Ascending aorta (tissue), 2 donors: ENCODE measurements around the gene ARMC2. TPM values are rescaled to one million over a fixed set of nuclear protein-coding genes. Genes with fewer than 3 reads are reported as not detected.
A peak's percentile ranks its signal among the peaks of the same experiment; 100 is the strongest.
"Not testable (repeated sequence)": the region's sequence is repeated elsewhere in the genome, so short reads cannot be mapped to it uniquely, and the experiment has no call there.

ENCODE experiments used
- DNase-seq, 2 donors: peaks; one replicate each; pipeline ENCODE4 v3.0.0-alpha.2; 2019; ENCODE audit warnings: low spot score in 2 of 2
- H3K27ac ChIP-seq, 2 donors: fragments of 200-600 bp; sonication (generic); one replicate each; pipeline ENCODE4 v1.5.1; 2016 to 2017; ENCODE audit warnings: mild to moderate bottlenecking in 1 of 2
- H3K27me3 ChIP-seq: fragments of 200-600 bp; sonication (generic); one replicate; pipeline ENCODE4 v1.5.1; 2017
- H3K36me3 ChIP-seq, 2 donors: fragments of 200-600 bp; sonication (generic); one replicate each; pipeline ENCODE4 v1.5.1; 2016
- H3K4me1 ChIP-seq, 2 donors: fragments of 200-600 bp; sonication (generic); one replicate each; pipeline ENCODE4 v1.5.1; 2016 to 2017; ENCODE audit warnings: mild to moderate bottlenecking in 1 of 2
- H3K4me3 ChIP-seq, 2 donors: fragments of 200-600 bp; sonication (generic); one replicate each; pipeline ENCODE4 v1.5.1; 2016 to 2017; ENCODE audit warnings: mild to moderate bottlenecking in 1 of 2
- H3K9me3 ChIP-seq, 2 donors: fragments of 200-600 bp; sonication (generic); one replicate each; pipeline ENCODE4 v1.5.1; 2016
- intact Hi-C: fragments of 100-400 bp; cut with DNase I; formaldehyde crosslinking; loops from one replicate; pipeline ENCODE4 v1.15.1; 2023
- total RNA-seq: library from RNA; depleted of rRNA; stranded (reverse); fragments of >200 nt; gene quantifications from one replicate; pipeline ENCODE4 v1.1.0, GENCODE V29; 2016
- TF ChIP-seq, protein P1 (sequence below), 3 experiments: fragments of 200-600 bp in 2 of 3; fragments of 450-650 bp in 1 of 3; sonication (generic) in 2 of 3; IDR thresholded peaks; one replicate each; pipeline ENCODE4 v1.5.1; 2016 to 2019; ENCODE audit warnings: antibody characterized with exemption in 3 of 3, mild to moderate bottlenecking in 1 of 3, moderate library complexity in 1 of 3

The ARMC2 gene
- total RNA-seq, 1 donor from 2014 or later, result 0.11 TPM

DNA sequence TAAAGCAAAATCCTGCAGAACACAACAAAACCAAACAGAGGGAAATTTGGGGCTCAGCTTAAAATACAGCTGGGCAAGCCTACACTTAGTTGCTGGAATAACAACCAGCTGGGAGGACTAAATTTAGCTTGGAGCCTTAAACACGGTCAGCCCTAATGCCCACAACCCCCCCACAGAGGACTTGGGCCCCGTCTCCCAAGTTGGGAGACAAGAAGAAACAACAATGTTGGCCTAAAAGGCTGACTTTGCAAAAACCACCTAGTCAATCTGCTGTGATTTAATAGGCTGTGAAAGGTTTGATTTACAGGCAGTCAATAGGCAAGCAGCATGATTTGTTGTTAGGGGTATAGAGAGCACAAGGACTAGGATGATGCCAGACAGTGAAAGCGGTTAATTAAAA lies 40.3 kb upstream of the ARMC2 start:
- intact Hi-C loops, result no loop called here
- Histone ChIP-seq H3K4me1 (peaks cover 0 to 10% of the 10 kb centered on the region in 2 donors), H3K27me3 (no peaks in the 10 kb centered on the region), H3K36me3 (no peaks in the 10 kb centered on the region), H3K4me3 (no peak overlapping the region), H3K27ac (no peak overlapping the region), H3K9me3 (no peaks in the 10 kb centered on the region)
- TF ChIP-seq, protein P1, sequence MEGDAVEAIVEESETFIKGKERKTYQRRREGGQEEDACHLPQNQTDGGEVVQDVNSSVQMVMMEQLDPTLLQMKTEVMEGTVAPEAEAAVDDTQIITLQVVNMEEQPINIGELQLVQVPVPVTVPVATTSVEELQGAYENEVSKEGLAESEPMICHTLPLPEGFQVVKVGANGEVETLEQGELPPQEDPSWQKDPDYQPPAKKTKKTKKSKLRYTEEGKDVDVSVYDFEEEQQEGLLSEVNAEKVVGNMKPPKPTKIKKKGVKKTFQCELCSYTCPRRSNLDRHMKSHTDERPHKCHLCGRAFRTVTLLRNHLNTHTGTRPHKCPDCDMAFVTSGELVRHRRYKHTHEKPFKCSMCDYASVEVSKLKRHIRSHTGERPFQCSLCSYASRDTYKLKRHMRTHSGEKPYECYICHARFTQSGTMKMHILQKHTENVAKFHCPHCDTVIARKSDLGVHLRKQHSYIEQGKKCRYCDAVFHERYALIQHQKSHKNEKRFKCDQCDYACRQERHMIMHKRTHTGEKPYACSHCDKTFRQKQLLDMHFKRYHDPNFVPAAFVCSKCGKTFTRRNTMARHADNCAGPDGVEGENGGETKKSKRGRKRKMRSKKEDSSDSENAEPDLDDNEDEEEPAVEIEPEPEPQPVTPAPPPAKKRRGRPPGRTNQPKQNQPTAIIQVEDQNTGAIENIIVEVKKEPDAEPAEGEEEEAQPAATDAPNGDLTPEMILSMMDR (IDR thresholded peaks at IDR 0.05), result no peak
- DNase-seq, result no peak

DNA sequence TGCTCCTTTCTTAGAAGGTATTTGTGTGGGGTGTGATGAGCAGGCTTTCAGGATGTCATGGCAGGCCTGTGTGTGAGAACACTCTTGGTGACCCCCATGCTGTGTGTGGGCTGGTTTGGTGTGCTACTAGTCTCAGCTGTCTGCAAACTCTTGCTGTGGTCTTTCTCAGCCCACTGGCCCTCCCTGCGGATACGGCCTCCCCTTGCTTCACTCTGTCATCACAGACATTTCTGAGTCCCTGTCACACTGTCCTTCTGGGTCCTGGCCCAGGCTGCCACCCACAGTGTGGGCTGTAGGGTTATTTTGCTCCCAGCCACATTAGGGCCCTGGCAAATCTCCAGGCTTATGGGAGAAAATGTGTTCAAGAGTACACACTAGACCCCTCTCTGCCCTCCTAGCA lies 39.0 kb upstream of the ARMC2 start:
- Histone ChIP-seq H3K4me3 (no peak overlapping the region), H3K27ac (no peak overlapping the region), H3K27me3 (no peaks in the 10 kb centered on the region), H3K4me1 (peaks cover 0 to 10% of the 10 kb centered on the region in 2 donors), H3K9me3 (no peaks in the 10 kb centered on the region), H3K36me3 (no peaks in the 10 kb centered on the region)
- DNase-seq, result no peak
- TF ChIP-seq, protein P1 (IDR thresholded peaks at IDR 0.05), result no peak
- intact Hi-C loops, result no loop called here

DNA sequence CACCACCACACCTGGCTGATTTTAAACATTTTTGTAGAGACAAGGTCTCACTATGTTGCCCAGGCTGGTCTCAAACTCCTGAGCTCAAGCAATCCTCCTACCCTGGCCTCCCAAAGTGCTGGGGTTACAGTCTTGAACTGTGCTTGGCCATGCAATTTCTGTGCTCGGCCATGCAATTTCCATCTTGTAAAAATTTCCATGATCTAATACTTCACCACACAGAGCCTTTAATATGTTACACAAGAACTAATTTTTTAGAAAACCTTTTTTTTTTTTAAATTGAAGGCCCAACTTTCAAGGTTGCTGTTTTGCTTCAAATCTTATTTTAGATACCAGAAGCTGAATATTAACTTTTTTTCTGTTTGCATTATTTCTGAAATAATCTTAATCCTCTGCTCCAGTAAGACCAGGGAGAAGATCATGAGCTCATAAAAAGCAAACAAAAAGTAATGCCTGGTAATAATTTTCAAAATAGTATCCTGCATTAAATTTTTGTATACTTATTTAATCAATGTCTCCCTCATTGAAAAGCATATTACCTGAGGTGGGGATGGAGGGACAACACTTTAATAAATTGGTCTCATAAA lies 38.1 kb upstream of the ARMC2 start:
- Histone ChIP-seq H3K4me1 (peaks cover 0 to 10% of the 10 kb centered on the region in 2 donors), H3K9me3 (no peaks in the 10 kb centered on the region), H3K27ac (peak overlapping the region in 1 of 2 donors; percentile 36), H3K27me3 (no peaks in the 10 kb centered on the region), H3K36me3 (no peaks in the 10 kb centered on the region), H3K4me3 (no peak overlapping the region)
- no peak for DNase-seq
- TF ChIP-seq, protein P1 (IDR thresholded peaks at IDR 0.05), result no peak
- intact Hi-C loops, result no loop called here

DNA sequence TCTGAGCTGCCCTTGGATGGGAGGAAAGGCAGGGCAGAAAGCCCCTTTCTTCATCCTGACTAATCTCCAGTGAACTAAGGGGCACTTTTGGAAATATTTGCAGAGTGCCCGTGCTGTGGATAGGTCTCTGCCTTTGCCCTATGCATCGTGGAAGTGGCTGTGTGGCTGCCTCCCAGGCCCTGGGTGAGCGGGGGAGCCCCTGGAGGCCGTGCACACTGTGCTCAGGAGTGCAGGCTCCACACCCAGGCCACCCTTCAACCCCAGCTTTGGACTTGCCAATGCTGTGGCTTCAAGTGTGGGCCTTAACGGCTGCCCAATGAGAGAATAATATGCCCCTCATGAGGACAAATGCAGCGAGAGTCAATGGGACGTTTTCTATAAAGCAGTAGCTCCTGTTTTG lies 36.7 kb upstream of the ARMC2 start:
- intact Hi-C loops, result no loop called here
- Histone ChIP-seq H3K9me3 (no peaks in the 10 kb centered on the region), H3K36me3 (no peaks in the 10 kb centered on the region), H3K27me3 (no peaks in the 10 kb centered on the region), H3K4me3 (no peak overlapping the region), H3K4me1 (peaks cover 0 to 5% of the 10 kb centered on the region in 2 donors), H3K27ac (no peak overlapping the region)
- TF ChIP-seq, protein P1 (IDR thresholded peaks at IDR 0.05), result no peak
- no peak for DNase-seq

DNA sequence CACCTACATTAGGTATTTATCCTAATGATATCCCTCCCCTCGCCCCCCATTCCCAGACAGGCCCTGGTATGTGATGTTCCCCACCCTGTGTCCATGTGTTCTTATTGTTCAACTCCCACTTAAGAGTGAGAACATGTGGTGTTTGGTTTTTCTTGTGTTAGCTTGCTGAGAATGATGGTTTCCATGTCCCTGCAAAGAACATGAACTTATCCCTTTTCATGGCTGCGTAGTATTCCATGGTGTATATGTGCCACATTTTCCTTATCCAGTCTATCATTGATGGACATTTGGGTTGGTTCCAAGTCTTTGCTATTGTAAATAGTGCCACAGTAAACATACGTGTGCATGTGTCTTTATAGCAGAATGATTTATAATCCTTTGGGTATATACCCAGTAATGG lies 35.0 kb upstream of the ARMC2 start:
- H3K4me3 ChIP-seq, H3K36me3 ChIP-seq, H3K27me3 ChIP-seq, DNase-seq, H3K4me1 ChIP-seq, H3K27ac ChIP-seq, H3K9me3 ChIP-seq, intact Hi-C loops: not testable (repeated sequence)

DNA sequence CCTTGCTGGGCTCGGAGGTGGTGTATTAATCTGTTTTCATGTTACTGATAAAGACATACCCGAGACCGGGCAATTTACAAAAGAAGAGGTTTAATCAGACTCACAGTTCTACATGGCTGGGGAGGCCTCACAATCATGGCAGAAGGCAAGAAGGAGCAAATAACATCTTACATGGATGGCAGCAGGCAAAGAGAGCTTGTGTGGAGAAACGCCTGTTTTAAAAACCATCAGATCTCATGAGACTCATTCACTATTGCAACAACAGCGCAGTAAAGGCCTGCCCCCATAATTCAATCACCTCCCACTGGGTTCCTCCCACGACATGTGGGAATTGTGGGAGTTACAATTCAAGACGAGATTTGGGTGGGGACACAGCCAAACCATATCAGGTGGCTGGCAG lies 30.9 kb upstream of the ARMC2 start:
- H3K27me3 ChIP-seq, H3K9me3 ChIP-seq, DNase-seq, H3K4me3 ChIP-seq, intact Hi-C loops, H3K36me3 ChIP-seq, H3K27ac ChIP-seq: not testable (repeated sequence)
- H3K4me1 ChIP-seq, result peaks cover 0 to 11% of the 10 kb centered on the region in 2 donors

DNA sequence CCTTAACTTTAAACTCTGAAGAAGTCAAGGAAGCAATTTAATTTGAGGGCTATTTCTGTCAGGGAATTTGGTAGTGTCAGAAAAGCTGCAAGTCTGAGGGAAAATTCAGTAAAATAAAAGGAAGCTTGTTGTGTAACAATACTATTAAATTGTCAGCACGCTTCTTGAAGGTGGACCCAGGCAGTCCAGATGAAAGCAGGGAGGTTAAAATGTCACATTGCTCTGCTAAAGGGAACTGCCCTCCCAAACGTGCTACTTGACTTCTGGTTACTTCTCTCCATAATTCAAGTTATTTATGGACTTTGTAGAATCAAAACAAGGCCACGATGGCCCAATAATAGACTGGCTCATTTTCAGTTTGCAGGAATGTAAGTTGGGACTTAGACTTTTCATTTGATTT lies 28.2 kb upstream of the ARMC2 start:
- intact Hi-C loops, result no loop called here
- DNase-seq, result no peak

More for the DNA sequence above, 28.2 kb upstream of the ARMC2 start:
- Histone ChIP-seq H3K4me1 (peaks cover 0 to 11% of the 10 kb centered on the region in 2 donors), H3K36me3 (no peaks in the 10 kb centered on the region), H3K4me3 (no peak overlapping the region), H3K27me3 (no peaks in the 10 kb centered on the region), H3K9me3 (no peaks in the 10 kb centered on the region), H3K27ac (peak overlapping the region; percentile 3 to 20)
- TF ChIP-seq, protein P1 (IDR thresholded peaks at IDR 0.05), result no peak
